Fibroblast of peridontal ligament (primary cell): Measurements from ENCODE around the gene TAMALIN.
"Not testable (repeated sequence)": the region's sequence is repeated elsewhere in the genome, so short reads cannot be mapped to it uniquely, and the experiment has no call there.

Experiments used
- DNase-seq: peaks from one replicate; pipeline ENCODE4 v3.0.0-alpha.2; 2010; ENCODE audit errors: extremely low read depth

TAMALIN gene

DNA sequence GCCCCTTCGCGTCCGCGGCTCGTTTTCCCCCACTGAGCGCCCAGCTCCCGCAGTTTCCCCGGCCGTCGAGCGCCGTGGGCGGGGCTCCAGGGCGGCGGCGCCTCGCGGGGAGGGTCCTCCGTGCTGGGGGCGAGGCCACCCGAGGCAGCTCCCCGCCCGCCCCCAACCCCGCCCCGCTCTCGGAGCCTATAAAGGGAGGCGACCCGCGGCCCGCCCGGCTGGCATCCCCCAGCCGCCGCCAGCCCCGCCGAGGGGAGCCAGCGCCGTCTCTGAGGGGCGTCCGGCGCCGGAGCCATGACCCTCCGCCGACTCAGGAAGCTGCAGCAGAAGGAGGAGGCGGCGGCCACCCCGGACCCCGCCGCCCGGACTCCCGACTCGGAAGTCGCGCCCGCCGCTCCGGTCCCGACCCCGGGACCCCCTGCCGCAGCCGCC lies at the start of gene TAMALIN:
TAMALIN (plus strand) TSS at position 221 of the 432 bp plus-strand sequence; CDS start at position 295, 74 bp downstream.
- peak; percentile 28 for DNase-seq

DNA sequence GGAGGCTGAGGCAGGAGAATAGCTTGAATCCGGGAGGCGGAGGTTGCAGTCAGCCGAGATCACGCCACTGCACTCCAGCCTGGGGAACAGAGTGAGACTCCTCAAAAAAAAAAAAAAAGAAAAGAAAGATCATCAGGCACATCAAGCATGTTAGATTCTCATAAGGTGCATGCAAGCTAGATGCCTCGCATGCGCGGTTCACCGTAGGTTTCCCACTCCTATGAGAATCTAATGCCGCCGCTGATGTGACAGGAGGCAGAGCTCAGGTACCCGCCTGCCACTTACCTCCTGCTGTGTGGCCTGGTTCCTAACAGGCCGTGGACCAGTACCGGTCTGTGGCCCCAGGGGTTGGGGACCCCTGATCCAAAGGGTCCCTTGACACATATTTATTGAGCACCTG lies 48.2 kb upstream of the TAMALIN start:
- no peak for DNase-seq

DNA sequence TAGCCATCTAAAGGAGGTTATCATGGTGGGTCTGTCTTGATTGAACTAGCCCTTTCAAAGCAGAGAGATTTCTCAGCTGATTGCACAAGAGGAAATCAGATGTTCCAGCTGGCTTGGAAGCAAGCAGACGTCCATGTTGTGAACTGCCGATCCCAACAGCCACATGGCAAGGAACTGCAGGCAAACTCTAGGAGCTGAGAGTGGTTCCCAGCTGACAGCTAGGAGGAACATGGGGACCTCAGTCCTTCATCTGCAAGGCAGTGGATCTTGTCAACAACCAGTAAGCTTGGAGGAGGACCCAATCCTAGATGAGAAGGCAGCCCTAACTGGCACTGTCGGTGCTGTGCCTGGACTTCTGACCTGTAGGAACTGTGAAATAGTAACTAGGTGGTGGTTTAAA lies 47.5 kb upstream of the TAMALIN start:
- DNase-seq: peak; percentile 48

DNA sequence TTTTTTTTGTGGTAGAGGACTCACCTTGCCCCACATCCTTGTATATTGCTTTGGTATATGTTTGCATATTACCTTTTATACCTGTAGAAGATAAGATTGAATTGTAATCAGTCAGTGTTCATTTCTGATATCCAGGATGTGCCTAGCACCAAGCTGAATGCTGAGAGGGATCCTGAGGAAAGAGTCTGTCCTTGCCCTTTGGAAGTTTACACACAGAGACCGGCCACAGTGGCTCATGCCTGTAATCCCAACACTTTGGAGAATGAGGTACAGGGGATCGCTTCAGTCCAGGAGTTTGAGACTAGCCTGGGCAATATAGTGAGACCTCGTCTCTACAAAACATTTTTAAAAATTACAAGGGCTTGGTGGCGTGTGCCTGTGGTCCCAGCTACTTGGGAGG lies 46.8 kb upstream of the TAMALIN start:
- no peak for DNase-seq

DNA sequence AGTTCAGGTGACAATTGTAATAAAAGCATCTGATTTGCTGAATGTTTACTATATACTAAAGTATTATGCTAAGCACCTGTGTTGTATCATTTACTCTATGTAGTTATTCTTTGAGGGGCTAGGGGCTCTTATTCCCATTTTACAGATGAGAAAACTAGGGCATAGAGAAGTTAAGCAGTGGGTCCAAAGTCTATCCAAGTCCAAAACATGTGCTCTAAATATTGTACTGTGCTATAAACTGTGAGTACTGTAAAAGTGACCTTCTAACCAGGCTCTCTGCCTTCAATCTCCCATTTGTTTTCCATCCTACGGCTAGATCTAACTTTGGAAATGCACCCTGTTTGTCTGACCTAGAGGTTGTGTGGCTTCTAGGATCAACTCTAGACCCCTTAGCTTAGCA lies 46.3 kb upstream of the TAMALIN start:
- no peak for DNase-seq

DNA sequence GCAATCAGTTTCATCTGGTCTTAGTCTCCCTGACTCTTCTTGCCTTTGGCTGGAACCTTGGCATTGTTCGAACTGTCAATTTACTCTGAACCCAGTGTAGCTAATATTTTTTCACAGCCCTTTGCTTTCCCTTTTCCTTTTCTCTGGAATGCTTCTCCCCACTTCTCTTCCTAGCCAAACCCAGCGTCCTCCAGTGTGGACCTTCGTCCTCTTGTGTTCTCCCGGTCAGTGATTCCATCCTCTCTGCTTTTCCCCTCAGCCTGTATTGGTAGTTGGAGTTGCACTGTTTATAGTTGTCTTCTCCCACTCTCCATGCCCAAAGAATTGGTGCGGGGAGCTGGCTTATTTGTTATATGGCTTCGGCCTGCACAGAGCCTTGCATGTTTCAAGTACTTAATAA lies 45.9 kb upstream of the TAMALIN start:
- DNase-seq: no peak

DNA sequence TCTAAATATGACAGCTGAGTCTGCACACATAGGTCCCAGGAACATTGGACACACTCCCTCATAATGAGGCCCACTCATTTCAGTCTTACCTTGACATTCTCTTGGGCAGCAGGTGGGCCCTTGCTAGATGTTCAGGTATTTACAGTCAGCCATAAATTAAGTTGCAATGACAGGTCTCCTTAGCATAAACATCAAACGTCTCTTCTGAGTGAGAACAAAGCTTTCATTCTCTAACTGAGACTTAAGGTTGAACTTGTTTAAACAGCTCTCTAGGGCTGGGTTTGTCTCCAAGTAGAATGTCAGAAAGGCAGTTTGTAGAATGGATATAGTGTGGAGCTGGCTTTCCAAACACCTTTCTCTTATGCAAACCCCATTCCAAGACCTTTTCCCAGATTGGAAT lies 44.9 kb upstream of the TAMALIN start:
- no peak for DNase-seq

DNA sequence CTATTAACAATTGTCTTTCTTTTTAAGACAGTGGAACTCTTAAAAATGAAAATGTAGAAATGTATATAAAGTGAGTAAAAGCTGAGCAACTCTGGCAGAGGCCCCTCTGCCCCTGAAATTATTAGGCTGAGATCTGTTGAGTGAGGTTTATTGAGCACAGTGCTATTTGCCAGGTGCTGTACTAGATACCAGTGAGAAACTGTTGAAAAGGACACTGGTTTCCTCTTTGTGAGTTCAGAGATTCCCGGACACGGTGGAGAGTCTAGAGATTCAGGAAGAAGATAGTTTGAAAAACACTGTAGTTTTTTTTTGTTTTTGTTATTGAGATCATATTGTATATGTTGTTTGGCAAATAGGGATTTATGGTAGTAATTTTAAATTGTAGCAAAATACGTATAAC lies 44.0 kb upstream of the TAMALIN start:
- DNase-seq: no peak

DNA sequence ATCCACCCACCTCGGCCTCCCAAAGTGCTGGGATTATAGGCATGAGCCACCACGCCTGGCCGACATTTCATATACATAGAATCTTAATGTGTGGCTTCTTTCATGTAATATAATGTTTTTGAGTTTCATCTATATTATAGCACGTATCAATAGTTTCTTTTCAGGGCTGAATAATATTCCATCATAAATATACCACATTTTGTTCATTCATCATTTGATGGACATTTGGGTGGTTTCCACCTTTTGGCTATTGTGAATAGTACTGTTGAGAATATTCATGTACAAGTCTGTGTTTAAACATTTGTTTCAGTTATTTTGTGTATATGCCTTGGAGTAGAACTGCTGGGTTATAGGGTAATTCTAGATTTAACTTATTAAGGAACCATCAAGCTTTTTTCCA lies 43.3 kb upstream of the TAMALIN start:
- DNase-seq: no peak

DNA sequence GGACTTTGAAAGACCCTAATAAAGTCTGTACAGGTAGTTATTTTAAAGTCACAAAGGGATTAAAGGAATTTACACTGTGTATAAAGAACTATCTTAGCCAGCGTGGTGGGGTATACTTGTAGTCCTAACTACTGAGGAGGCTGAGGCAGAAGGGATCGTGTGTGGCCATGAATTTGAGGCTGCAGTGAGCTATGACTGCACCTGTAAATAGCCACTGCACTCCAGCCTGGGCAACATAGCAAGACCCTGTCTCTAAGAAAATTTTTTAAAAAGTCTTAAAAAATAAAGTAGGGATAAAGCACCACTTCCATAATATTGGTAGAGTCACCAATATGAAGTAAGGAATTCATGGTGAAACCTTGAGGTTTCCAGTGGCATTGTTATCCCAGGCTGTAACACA lies 37.1 kb upstream of the TAMALIN start:
- DNase-seq: no peak

DNA sequence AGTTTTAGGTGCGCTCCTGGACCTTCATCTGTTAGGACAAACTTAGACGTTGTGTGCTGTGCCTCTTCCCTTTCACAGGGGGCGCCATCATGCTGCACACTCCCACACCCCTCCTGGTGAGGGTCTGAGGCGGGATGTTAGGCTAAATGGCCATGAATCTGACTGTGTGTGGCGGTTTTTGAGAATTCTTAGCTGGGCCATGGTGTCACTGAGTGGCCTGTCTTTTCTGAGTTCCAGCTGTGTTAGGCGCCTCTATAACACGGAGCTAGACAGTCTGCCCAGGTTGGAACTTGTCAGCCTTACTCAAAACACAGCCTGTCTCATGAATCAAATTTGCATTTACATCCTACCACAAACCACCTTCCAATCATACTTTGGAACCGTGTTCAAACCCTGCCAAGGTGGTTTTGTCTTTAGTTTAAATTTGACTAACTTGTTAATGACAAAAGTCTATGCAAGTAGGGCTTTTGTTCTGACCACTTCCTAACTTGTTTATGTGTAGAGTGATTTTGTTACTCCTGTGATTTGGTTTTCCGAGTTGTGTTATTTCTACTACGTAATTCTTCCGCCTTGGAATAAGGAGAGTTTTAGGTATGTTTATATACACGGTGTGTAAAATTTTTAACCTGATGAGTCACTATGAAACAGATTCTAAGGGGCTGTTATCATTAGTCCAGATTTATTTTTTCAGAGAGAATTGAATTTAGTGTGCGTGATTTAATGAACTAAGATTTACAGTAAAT lies 35.7 kb upstream of the TAMALIN start:
- no peak for DNase-seq

DNA sequence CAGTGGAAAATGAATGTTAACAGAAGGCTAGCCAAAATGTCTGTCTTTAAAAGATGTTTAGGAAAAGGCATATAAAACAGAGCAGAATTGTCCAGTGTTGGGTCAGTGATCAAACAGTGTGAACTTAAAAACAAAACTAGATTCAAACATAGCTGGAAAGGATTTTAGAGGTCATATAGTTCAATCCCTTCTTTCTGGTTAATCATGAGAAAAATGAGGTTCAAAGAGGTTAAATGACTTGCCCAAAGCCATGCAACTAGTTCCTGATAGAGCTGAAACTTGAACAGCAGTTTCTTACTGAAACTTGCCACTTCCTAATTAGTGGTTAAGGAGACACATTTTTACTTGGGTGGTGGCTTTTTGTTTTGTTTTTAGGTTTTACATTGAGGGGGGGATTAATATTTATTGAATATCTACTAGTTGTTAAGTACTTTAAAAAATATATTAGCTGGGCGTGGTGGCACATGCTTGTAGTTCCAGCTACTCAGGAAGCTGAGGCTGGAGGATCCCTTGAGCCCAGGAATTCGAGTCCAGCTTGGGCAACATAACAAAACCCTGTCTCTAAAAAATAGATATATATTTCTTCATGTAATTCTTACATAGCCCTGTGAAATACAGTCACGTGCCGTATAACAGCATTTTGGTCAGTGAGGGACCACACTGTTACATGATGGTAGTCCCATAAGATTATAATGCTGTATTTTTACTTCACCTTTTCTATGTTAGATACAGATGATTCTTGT lies 34.9 kb upstream of the TAMALIN start:
- DNase-seq: peak; percentile 24

DNA sequence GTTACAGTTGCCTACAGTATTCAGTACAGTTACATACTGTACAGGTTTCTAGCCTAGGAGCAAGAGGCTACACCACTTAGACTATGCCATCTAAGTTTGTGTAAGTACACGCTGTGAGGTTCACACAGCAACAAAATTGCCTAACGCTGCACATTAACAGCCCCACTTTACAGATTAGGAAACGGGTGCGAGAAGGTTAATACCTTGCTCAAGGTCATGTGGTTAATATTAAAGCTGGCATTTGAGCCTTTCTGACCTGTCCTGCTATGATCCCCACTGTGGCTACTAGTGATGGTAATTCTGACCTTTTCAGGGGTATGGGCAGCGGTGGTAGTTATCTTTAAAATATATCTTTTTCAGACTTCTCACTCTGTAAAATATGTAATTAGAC lies 34.3 kb upstream of the TAMALIN start:
- no peak for DNase-seq

DNA sequence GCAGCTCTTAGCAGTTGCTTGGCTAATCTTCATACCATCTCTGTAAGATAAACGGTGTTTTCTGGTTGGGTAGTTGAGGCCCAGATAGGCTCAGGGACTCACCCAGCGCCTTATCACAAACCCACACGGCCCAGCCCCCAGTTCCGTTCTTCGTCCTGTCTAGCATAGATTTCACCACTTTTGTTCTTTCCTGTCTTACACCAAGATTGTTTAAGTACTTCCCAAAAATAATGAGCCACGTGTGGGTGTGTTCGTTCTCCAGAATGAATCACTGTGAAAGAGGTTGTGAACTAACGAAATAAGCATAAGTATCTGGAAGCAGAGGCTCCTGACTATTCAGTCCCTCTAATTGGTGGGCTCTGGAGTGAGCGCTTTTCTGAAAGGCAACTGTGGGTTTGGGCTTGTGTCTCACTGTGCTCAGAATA lies 33.9 kb upstream of the TAMALIN start:
- DNase-seq: peak; percentile 70

DNA sequence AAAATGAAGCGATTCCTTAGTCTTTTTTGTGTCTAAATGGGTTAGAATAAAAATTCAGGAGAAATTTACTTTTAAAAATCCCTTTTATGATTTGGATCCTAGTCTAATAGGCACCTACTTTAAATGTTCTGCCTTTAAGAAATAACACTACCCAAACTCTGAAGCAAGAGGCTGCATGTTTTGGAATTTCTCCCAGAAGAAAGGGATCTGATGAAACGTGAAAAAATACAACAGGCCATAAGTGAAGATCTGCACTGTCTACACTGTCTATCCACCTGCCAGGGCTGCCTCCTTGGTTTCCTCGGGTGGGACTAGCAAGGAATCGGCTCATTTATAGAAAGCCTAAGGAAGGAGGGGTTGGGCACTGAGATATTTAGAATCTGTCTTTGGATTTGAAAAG lies 33.2 kb upstream of the TAMALIN start:
- peak; percentile 75 for DNase-seq

DNA sequence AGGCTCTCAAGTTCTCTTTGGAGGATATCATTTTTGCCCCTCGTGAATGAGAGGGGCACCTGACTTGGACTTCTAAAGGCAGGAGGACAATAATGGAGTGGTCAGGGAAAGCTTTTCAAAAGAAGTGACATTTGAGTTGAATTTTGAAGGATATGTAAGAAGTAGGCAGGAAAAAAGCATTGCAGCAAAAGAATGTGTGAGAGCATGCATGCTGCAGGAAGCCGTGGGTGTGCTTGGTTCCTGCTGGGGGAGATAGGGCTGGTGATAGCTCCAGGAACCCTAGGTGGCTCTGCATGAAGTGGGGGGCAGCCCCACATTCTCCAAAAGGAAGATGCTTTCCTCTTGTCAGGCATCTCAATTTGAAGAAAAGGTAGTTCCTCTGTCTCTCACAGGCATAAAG lies 32.1 kb upstream of the TAMALIN start:
- DNase-seq: no peak

DNA sequence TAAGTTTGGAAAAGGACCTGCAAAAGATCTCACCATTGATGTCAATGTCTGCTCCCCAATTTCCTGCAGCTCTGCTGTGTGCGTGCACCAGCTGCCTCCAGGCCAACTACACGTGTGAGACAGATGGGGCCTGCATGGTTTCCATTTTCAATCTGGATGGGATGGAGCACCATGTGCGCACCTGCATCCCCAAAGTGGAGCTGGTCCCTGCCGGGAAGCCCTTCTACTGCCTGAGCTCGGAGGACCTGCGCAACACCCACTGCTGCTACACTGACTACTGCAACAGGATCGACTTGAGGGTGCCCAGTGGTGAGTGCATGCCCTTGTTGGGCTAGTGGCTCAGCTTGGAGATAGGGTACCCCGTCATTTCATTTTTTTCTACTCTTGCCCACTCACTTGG lies 31.6 kb upstream of the TAMALIN start:
- DNase-seq: no peak

DNA sequence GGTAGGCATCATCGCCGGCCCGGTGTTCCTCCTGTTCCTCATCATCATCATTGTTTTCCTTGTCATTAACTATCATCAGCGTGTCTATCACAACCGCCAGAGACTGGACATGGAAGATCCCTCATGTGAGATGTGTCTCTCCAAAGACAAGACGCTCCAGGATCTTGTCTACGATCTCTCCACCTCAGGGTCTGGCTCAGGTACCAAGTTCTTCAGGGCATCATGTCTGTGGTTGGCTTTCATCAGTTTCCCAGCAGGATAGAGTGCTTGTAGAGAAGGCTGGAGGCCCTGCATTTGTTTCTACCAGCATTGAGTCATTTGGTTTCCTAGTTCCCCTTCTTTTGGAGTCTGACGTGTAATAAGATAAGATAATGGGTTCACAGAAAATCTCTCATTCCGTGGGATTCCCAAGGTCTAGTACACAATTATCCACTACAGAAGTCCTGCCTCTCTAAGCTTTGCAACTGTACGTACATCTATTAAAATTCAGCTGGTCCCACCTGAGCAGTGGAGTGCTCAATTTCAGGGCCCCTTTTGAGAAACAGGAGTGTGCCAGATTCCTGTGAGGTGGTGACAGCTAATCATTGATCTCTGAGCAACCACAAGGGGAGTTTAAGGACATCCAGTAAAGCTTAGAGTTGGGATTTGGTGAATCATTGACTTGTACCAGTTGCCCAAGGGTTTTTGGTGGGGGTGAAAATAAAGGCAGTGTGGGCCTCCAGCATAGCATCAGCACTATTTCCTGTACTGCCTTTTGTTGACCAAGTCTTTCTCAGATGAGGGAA lies 30.2 kb upstream of the TAMALIN start:
- DNase-seq: no peak

DNA sequence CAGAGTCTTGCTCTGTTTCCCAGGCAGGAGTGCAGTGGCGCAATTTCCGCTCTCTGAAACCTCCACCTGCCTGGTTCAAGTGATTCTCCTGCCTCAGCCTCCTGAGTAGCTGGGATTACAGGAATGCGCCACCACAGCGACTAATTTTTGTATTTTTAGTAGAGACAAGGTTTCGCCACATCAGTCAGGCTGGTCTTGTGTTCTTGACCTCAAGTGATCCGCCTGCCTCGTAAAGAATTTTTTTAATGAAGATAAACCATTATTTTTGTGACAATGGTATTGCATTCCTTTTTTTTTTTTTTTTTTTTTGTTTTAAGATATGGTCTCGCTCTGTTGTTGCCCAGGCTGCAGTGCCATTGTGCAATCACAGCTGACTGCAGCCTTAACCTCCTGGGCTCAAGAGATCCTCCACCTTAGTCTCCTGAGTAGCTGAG lies 29.4 kb upstream of the TAMALIN start:
- no peak for DNase-seq

DNA sequence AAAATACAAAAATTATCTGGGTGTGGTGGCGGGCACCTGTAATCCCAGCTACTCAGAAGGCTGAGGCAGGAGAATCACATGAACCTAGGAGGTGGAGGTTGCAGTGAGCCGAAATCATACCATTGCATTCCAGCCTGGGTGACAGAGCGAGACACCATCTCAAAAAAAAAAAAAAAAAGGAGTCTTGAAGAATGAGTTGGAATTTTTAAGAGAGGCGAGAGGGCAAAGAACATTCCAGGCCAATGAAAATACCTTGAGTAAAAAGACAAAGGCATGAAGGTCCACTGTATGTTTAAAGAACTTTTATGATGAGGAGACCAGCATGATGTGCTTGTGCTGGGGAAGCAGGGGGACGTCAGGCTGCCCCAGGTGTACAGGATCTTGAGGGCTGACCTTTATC lies 27.4 kb upstream of the TAMALIN start:
- not testable (repeated sequence) for DNase-seq

DNA sequence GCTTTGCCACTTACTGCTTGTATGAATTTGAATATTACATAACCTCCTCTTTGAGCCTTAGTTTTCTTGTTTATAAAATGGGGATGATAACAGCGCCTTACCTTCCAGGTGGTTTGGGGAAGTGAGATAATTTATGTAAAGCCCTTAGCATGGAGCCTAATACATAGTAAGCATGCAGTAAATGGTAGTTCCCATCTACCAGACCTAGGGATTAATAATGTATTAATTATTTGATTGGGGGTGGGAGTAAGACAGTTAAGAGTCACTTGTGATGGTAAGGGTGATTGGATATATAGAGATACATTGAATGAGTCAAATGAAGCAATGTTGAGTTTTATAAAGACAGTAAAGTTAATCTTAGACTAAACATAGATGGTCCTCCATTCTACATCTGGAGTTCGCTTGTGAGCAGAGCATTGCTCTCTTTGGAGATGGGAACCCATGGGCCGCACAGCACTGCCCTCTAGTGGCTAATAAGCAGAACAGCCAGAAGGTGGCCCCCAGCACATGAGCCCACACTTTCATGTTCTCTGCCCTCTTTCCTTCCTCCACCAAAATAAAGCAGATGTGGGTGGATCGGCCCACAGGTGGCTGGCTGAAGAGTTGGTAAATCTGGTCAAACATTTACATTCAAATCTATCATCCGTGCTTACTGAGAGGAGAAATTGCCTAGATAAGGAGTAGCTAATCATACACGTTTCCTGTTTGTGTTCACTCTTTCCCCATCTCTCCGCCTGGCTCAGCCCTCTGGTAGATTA lies 26.5 kb upstream of the TAMALIN start:
- peak; percentile 73 for DNase-seq

DNA sequence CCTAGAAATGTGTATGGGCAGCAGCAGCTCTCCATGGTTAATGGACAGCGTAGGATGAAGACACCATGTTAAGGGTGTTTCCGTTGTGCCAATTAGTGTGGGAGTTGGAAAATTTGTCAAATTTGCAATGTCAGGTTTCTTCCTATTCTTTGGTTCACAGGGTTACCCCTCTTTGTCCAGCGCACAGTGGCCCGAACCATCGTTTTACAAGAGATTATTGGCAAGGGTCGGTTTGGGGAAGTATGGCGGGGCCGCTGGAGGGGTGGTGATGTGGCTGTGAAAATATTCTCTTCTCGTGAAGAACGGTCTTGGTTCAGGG lies 26.0 kb upstream of the TAMALIN start:
- no peak for DNase-seq
